K562 (cell line): ENCODE results near the gene TRAPPC8. TPM values are rescaled to one million over a fixed set of nuclear protein-coding genes. Genes with fewer than 3 reads are reported as not detected.

ENCODE experiments used
- CBFB ChIP-seq: sonication (generic); formaldehyde crosslinking; IDR thresholded peaks from 2 replicates; pipeline ENCODE4 v1.4.0; 2020; ENCODE audit warnings: mild to moderate bottlenecking, missing genetic modification reagents
- CBX2 ChIP-seq: fragments of 200-600 bp; sonication (generic); IDR thresholded peaks from one replicate; pipeline ENCODE4 v1.6.1; 2012; ENCODE audit warnings: mild to moderate bottlenecking, low read length, inconsistent platforms; ENCODE audit not compliant: insufficient read depth, poor library complexity, severe bottlenecking
- CHD1 ChIP-seq: fragments of 200-600 bp; sonication (generic); IDR thresholded peaks from one replicate; pipeline ENCODE4 v1.6.1; 2012; ENCODE audit warnings: mild to moderate bottlenecking, moderate library complexity, low read length, inconsistent platforms
- CHD2 ChIP-seq: IDR thresholded peaks from 2 replicates; pipeline ENCODE4 v1.6.1; 2011; ENCODE audit warnings: low read depth, low read length
- ETV1 ChIP-seq: fragments of 450-650 bp; conservative IDR thresholded peaks from 2 replicates; pipeline ENCODE4 v1.6.1; 2016; ENCODE audit warnings: missing genetic modification characterization, control low read depth, low read depth, missing compliant biosample characterization
- FOXA3 ChIP-seq, 2 experiments: fragments of 450-650 bp in 1 of 2; sonication (generic) in 1 of 2; formaldehyde crosslinking; IDR thresholded peaks in 1 of 2; conservative IDR thresholded peaks in 1 of 2; 2 replicates each; pipeline versions ENCODE4 v1.4.0 to v1.8.0; 2020 to 2022; ENCODE audit warnings: mild to moderate bottlenecking in 2 of 2, missing genetic modification reagents in 1 of 2
- HMGXB4 ChIP-seq: sonication (generic); formaldehyde crosslinking; IDR thresholded peaks from 2 replicates; pipeline ENCODE4 v1.8.1; 2023; ENCODE audit warnings: mild to moderate bottlenecking, missing genetic modification reagents
- JUND ChIP-seq, 2 experiments: IDR thresholded peaks; 2 replicates in 1 of 2; 3 replicates in 1 of 2; pipeline ENCODE4 v1.6.1; 2011; ENCODE audit warnings: borderline replicate concordance in 2 of 2, low read depth in 2 of 2, low read length in 2 of 2, improper control_type of control experiment in 1 of 2, missing biosample characterization in 1 of 2, missing genetic modification characterization in 1 of 2, missing genetic modification reagents in 1 of 2
- KDM5B ChIP-seq: fragments of 200-600 bp; sonication (generic); IDR thresholded peaks from 2 replicates; pipeline ENCODE4 v1.6.1; 2012; ENCODE audit warnings: low read depth, mild to moderate bottlenecking, moderate library complexity, low read length, control low read depth, inconsistent platforms; ENCODE audit not compliant: insufficient replicate concordance
- MAFK ChIP-seq: IDR thresholded peaks from 2 replicates; pipeline ENCODE4 v1.6.1; 2011; ENCODE audit warnings: low read length, improper control_type of control experiment
- NCOA1 ChIP-seq: fragments of 450-650 bp; IDR thresholded peaks from 2 replicates; pipeline ENCODE4 v1.6.1; 2016; ENCODE audit warnings: low read depth
- NONO ChIP-seq, 2 experiments: fragments of 200-400 bp in 1 of 2; fragments of 450-650 bp in 1 of 2; formaldehyde crosslinking in 1 of 2; IDR thresholded peaks; 2 replicates each; pipeline ENCODE4 v1.6.1; 2017; ENCODE audit warnings: low read depth in 2 of 2, mild to moderate bottlenecking in 2 of 2, moderate library complexity in 2 of 2, low read length in 1 of 2
- NR2C2 ChIP-seq, 2 experiments: fragments of 200-800 bp in 1 of 2; sonication (Bioruptor generic) in 1 of 2; sonication (generic) in 1 of 2; formaldehyde crosslinking in 1 of 2; IDR thresholded peaks; 2 replicates each; pipeline versions ENCODE4 v1.6.1 to v1.8.0; 2016 to 2022; ENCODE audit warnings: mild to moderate bottlenecking in 1 of 2, missing compliant biosample characterization in 1 of 2, missing genetic modification characterization in 1 of 2, missing genetic modification reagents in 1 of 2
- POLR2B ChIP-seq: fragments of 450-650 bp; IDR thresholded peaks from 2 replicates; pipeline ENCODE4 v1.6.1; 2018; ENCODE audit warnings: low read depth; ENCODE audit not compliant: partially characterized antibody
- PRPF4 ChIP-seq: fragments of 200-400 bp; formaldehyde crosslinking; IDR thresholded peaks from one replicate; pipeline ENCODE4 v1.6.1; 2017; ENCODE audit warnings: low read length, low read depth, mild to moderate bottlenecking; ENCODE audit not compliant: insufficient read depth, poor library complexity, severe bottlenecking
- RBBP5 ChIP-seq: fragments of 200-600 bp; sonication (generic); IDR thresholded peaks from 2 replicates; pipeline ENCODE4 v1.6.1; 2012; ENCODE audit warnings: borderline replicate concordance, mild to moderate bottlenecking, low read length, control low read depth, inconsistent platforms; ENCODE audit not compliant: insufficient read depth, poor library complexity, severe bottlenecking
- RFX5 ChIP-seq: IDR thresholded peaks from 2 replicates; pipeline ENCODE4 v1.6.1; 2011; ENCODE audit warnings: low read depth, mild to moderate bottlenecking, improper control_type of control experiment, low read length
- RHOXF2B ChIP-seq: fragments of 250-450 bp; sonication (Bioruptor Pico); conservative IDR thresholded peaks from 2 replicates; pipeline ENCODE4 v1.5.1; 2021
- SAP30 ChIP-seq: fragments of 200-600 bp; sonication (generic); IDR thresholded peaks from 2 replicates; pipeline ENCODE4 v1.6.1; 2012; ENCODE audit warnings: borderline replicate concordance, low read depth, mild to moderate bottlenecking, moderate library complexity, low read length, control low read depth, inconsistent platforms; ENCODE audit not compliant: insufficient read depth, poor library complexity, severe bottlenecking
- SIRT6 ChIP-seq: IDR thresholded peaks from one replicate; pipeline ENCODE4 v1.6.1; 2012; ENCODE audit warnings: low read depth, mild to moderate bottlenecking, control low read depth, inconsistent platforms, low read length, moderate library complexity
- SLC30A9 ChIP-seq: fragments of 250-450 bp; sonication (Bioruptor Pico); IDR thresholded peaks from 2 replicates; pipeline ENCODE4 v1.8.0; 2022; ENCODE audit warnings: mild to moderate bottlenecking, moderate library complexity
- SNIP1 ChIP-seq: fragments of 450-650 bp; IDR thresholded peaks from 2 replicates; pipeline ENCODE4 v1.7.1; 2017; ENCODE audit warnings: low read depth, mild to moderate bottlenecking
- TEAD1 ChIP-seq, 2 experiments: fragments of 450-650 bp in 1 of 2; sonication (generic) in 1 of 2; formaldehyde crosslinking; IDR thresholded peaks; 2 replicates each; pipeline versions ENCODE4 v1.4.0 to v1.8.0; 2020 to 2022; ENCODE audit warnings: mild to moderate bottlenecking in 2 of 2, missing genetic modification reagents in 1 of 2
- ZNF134 ChIP-seq: fragments of 250-450 bp; sonication (Bioruptor Pico); conservative IDR thresholded peaks from 2 replicates; pipeline ENCODE4 v1.4.0; 2020
- ZNF197 ChIP-seq: fragments of 200-800 bp; sonication (Bioruptor generic); IDR thresholded peaks from 2 replicates; pipeline ENCODE4 v1.6.1; 2016; ENCODE audit warnings: low read depth, missing genetic modification characterization, missing compliant biosample characterization
- polyA plus RNA-seq, 8 experiments: library from polyadenylated mRNA; depleted of rRNA in 4 of 8; stranded (reverse) in 5 of 8; unstranded in 3 of 8; fragments of >200 nt; fragmentation: Nextera tagmentation in 2 of 8; fragmentation: Illumina TruSeq in 1 of 8; extraction: Ambion mirVana in 2 of 8; extraction: Trizol in 1 of 8; gene quantifications; 2 replicates each; pipeline versions ENCODE4 v1.2.1 to v1.2.3, GENCODE V29; 2011 to 2014; ENCODE audit warnings: inconsistent platforms in 1 of 8, missing spikeins in 1 of 8
- total RNA-seq, 7 experiments: library from RNA; depleted of rRNA in 6 of 7; stranded (reverse); fragments of >200 nt in 6 of 7; fragmentation: Illumina TruSeq in 2 of 7; extraction: Trizol in 2 of 7; gene quantifications; 2 replicates each; pipeline versions ENCODE4 v1.2.1 to v1.2.3, GENCODE V29; 2011 to 2021; ENCODE audit warnings: low replicate concordance in 1 of 7

TRAPPC8 gene
- total and polyA plus RNA-seq, 9 of the 15 experiments (the other 6 are each of a cell fraction or from before 2014, with no cell fraction given), result 20.1 to 111 (median 35.6) TPM

- no peak for TF ChIP-seq RFX5
- TF ChIP-seq ZNF134, result no peak
- TF ChIP-seq CBX2, result no peak
- no peak for TF ChIP-seq NONO (IDR thresholded peaks at IDR 0.05; ENCODE audit: low read depth in 2 of 2, low read length in 1 of 2)
- no peak for TF ChIP-seq NR2C2 (CRISPR knock-in tag; IDR thresholded peaks at IDR 0.05)
- no peak for TF ChIP-seq NR2C2 (tag; IDR thresholded peaks at IDR 0.05)
- peak; percentile 82 for TF ChIP-seq CHD1
- TF ChIP-seq KDM5B, result peak; percentile 6
- TF ChIP-seq ETV1 (tag), result no peak
- peak; percentile 4 for TF ChIP-seq POLR2B
- TF ChIP-seq RBBP5, result peak; percentile 94
- peak; percentile 15; the same call in 1 of the 2 replicates for TF ChIP-seq JUND (IDR thresholded peaks at IDR 0.05; ENCODE audit: borderline replicate concordance, low read depth, low read length)
- TF ChIP-seq JUND (tag; IDR thresholded peaks at IDR 0.05; ENCODE audit: borderline replicate concordance, low read depth, low read length), result no peak
- no peak for TF ChIP-seq SNIP1
- TF ChIP-seq HMGXB4 (CRISPR knock-in tag), result 0 out of 2 replicates have a peak, but pooled peaks have one; percentile 71
- peak; percentile 70 for TF ChIP-seq SAP30
- no peak for TF ChIP-seq RHOXF2B (CRISPR knock-in tag)
- TF ChIP-seq SIRT6, result no peak
- TF ChIP-seq MAFK, result no peak
- TF ChIP-seq PRPF4, result no peak
- no peak for TF ChIP-seq FOXA3 (CRISPR knock-in tag; conservative IDR thresholded peaks at IDR 0.05 in 1 of 2, IDR thresholded peaks at IDR 0.05 in 1 of 2)
- TF ChIP-seq TEAD1 (CRISPR knock-in tag; IDR thresholded peaks at IDR 0.05), result peak in 1 of 2 experiments; percentile 69; a peak in 1 of 4 replicates
- TF ChIP-seq CHD2, result 0 out of 2 replicates have a peak, but pooled peaks have one; percentile 7
- TF ChIP-seq NCOA1, result no peak
- TF ChIP-seq ZNF197, result no peak
- no peak for TF ChIP-seq CBFB (CRISPR knock-in tag)
- no peak for TF ChIP-seq SLC30A9 (CRISPR knock-in tag)
Measured at GRCh38 chr18:31942291-31942998, 483 bp downstream of the TRAPPC8 start (continued).
